Anterior cingulate cortex (tissue), 58 donors: Measurements from ENCODE around the gene CEP76.

Experiments
- DNase-seq, 58 donors: peaks; one replicate each; lab custom pipeline; 2025; lab: John Stamatoyannopoulos, UW

Gene CEP76

GRCh38 chr18:12721495-12722275, 19.2 kb upstream of the CEP76 start:
- no peak for DNase-seq

GRCh38 chr18:12711446-12711845, 8.9 kb upstream of the CEP76 start:
- DNase-seq, result no peak

GRCh38 chr18:12703664-12704063, 1.1 kb upstream of the CEP76 start:
- peak in 1 of 58 donors; percentile 0 for DNase-seq

- no peak for DNase-seq
Observed at GRCh38 chr18:12703096-12703567, 609 bp upstream of the CEP76 start.

- no peak for DNase-seq
Observed at GRCh38 chr18:12701161-12701560, 1.4 kb downstream of the CEP76 start.

- DNase-seq, result no peak
Observed at GRCh38 chr18:12699747-12700146, 2.8 kb downstream of the CEP76 start.

GRCh38 chr18:12694032-12694431, 8.5 kb downstream of the CEP76 start:
- DNase-seq, result no peak

- DNase-seq, result no peak
Observed at GRCh38 chr18:12692206-12692605, 10.3 kb downstream of the CEP76 start.

- DNase-seq, result no peak
Observed at GRCh38 chr18:12689256-12689850, 13.2 kb downstream of the CEP76 start.

- no peak for DNase-seq
Observed at GRCh38 chr18:12686100-12686499, 16.4 kb downstream of the CEP76 start.

- DNase-seq, result peak in 18 of 58 donors; percentile 1 to 40 (median 8)
Observed at GRCh38 chr18:12679183-12679786, 23.2 kb downstream of the CEP76 start.

- no peak for DNase-seq
Observed at GRCh38 chr18:12668041-12668440, 34.5 kb downstream of the CEP76 start.

GRCh38 chr18:12659904-12660605, 42.5 kb downstream of the CEP76 start:
- DNase-seq, result peak in 11 of 58 donors; percentile 5 to 49 (median 14)

- peak in 40 of 58 donors; percentile 16 to 72 (median 55) for DNase-seq
Observed at GRCh38 chr18:12658426-12659138, 43.9 kb downstream of the CEP76 start.

GRCh38 chr18:12657684-12658425, 44.7 kb downstream of the CEP76 start, which contains the start of gene SPIRE1:
TSS of gene SPIRE1 (minus strand) at chr18:12658107. CDS start at chr18:12657866, 241 bp downstream.
- DNase-seq, result peak in 57 of 58 donors; percentile 16 to 85 (median 68)

GRCh38 chr18:12656938-12657683, 45.4 kb downstream of the CEP76 start:
- DNase-seq, result peak in 31 of 58 donors; percentile 10 to 68 (median 38)

GRCh38 chr18:12656605-12656937, 46.0 kb downstream of the CEP76 start:
- no peak for DNase-seq

- no peak for DNase-seq
Observed at GRCh38 chr18:12654971-12655370, 47.6 kb downstream of the CEP76 start.
